PC-3 (cell line): Measurements from ENCODE around the gene WHRN.

ENCODE experiments used
- EZH2 ChIP-seq: fragments of 300-600 bp; sonication (generic); IDR thresholded peaks from one replicate; pipeline ENCODE4 v1.6.1; 2017; ENCODE audit warnings: antibody characterized with exemption, mild to moderate bottlenecking, low read length; ENCODE audit not compliant: unreplicated experiment
- EZH2phosphoT487 ChIP-seq: fragments of 300-600 bp; sonication (generic); IDR thresholded peaks from 2 replicates; pipeline ENCODE4 v1.6.1; 2018; ENCODE audit warnings: mild to moderate bottlenecking, antibody characterized with exemption, low read length, borderline replicate concordance
- TF ChIP-seq, protein P1 (sequence below): fragments of 300-600 bp; sonication (generic); conservative IDR thresholded peaks from 2 replicates; pipeline ENCODE4 v1.5.1; 2017; ENCODE audit warnings: antibody characterized with exemption, low read depth, mild to moderate bottlenecking, low read length

DNA sequence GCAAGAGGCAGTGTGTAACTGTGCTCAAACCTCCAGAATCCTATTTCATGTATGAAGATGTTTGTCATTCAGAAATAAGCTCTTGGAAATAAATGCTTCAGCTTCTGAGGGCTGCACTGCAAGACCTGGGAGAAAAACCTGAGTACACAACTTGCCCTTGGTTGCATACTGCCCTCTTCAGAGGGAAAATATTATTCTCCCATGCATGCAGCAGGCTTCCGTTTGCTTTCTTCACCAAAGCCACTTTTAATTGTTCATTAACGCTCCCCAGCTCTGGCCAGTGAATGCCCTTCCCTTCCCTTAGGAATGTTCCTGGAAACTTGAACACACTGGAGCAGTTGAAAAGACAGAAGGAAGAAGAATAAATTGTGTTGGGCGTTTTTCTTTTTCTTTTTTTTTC lies 2.5 kb upstream of the WHRN start:
- TF ChIP-seq, protein P1, sequence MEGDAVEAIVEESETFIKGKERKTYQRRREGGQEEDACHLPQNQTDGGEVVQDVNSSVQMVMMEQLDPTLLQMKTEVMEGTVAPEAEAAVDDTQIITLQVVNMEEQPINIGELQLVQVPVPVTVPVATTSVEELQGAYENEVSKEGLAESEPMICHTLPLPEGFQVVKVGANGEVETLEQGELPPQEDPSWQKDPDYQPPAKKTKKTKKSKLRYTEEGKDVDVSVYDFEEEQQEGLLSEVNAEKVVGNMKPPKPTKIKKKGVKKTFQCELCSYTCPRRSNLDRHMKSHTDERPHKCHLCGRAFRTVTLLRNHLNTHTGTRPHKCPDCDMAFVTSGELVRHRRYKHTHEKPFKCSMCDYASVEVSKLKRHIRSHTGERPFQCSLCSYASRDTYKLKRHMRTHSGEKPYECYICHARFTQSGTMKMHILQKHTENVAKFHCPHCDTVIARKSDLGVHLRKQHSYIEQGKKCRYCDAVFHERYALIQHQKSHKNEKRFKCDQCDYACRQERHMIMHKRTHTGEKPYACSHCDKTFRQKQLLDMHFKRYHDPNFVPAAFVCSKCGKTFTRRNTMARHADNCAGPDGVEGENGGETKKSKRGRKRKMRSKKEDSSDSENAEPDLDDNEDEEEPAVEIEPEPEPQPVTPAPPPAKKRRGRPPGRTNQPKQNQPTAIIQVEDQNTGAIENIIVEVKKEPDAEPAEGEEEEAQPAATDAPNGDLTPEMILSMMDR: peak; percentile 54
- no peak for TF ChIP-seq EZH2phosphoT487
- TF ChIP-seq EZH2: no peak
